ENCODE results near the gene ZNF579. TPM values are rescaled to one million over a fixed set of nuclear protein-coding genes. Genes with fewer than 3 reads are reported as not detected.

Gene ZNF579
- total and polyA plus RNA-seq, 2 of the 13 experiments (the other 11 are each of a cell fraction or from before 2014, with no cell fraction given): 2.1 to 2.9 TPM

DNA sequence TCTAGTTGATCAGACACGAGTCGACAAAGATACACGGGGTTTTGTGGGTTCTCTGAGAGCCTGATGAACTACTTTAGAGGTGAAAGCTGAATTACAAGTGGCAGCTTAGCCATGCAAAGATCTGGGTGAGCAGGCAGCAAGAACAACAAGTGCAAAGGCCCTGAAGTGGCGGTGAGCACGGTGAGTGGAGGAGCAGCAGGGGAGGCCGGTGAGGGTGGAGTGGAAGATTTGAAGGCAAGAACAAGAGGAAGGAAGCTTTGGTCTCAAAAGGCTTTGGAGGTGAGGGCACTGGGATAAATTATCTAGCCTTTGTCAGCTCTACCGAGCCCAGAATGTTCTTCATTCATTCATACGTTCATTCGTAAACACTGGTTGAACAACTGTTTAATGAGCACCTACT is 26.2 kb upstream of the ZNF579 start:
- H3K79me2 ChIP-seq (ENCODE audit: insufficient read depth, low read length): peaks cover 15% of the 10 kb centered on the region
- intact Hi-C loops (cut with micrococcal nuclease; ENCODE audit: unreplicated experiment): loop anchor here (1.0 to 10.0 kb wide), 2 partner anchors 52 to 90 kb away; no protein-coding TSS in a partner anchor
- no peak for ATAC-seq

DNA sequence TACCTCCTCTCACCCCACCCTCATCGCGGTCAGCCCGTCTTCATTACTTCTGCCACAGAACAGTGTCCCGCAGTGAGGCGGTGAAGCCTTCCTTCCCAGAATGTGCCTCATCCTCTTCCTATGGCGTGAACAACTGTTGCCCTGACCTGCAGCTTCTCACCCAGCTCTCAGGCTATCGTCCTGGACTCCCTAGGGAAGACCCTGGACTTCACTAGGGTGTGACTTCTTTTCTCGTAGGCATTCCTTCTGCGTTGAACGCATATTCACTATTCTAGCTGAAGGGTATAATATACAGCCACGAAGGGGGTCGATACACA is 25.8 kb upstream of the ZNF579 start:
- ATAC-seq (peak; percentile 6), FAIRE-seq (no peak), DNase-seq (ENCODE audit: low spot score) (no peak)
- whole genome bisulfite sequencing (ENCODE audit: low lambda C conversion rate): 27% methylated on average over 12 of the region's 12 CpGs
- POLR2A ChIA-PET: interaction anchor here (0.7 to 2.8 kb wide), 12 partner anchors 14 to 347 kb away, joined by 3 to 23 read pairs (median 5); partner anchors contain the start of genes PPP6R1, ZNF628 and ZNF784
- Histone ChIP-seq H3K27ac (ENCODE audit: extremely low read length, insufficient read depth, low read length) (peak overlapping the region; percentile 7), H4K20me1 (ENCODE audit: insufficient read depth, low read length) (no peaks in the 10 kb centered on the region), H3K79me2 (ENCODE audit: insufficient read depth, low read length) (peaks cover 15% of the 10 kb centered on the region), H3K4me1 (ENCODE audit: insufficient read depth, low read length) (peaks cover 42% of the 10 kb centered on the region), H3K9ac (ENCODE audit: insufficient read depth, low read depth, low read length) (peak overlapping the region; percentile 84), H3K27me3 (ENCODE audit: control insufficient read depth in 1 of 2, insufficient read depth in 2 of 2, low read length in 2 of 2) (no peaks in the 10 kb centered on the region; a peak in 1 of 5 replicates), H3K9me3 (ENCODE audit: low read length) (no peaks in the 10 kb centered on the region), H3K4me2 (ENCODE audit: low read depth, low read length) (peak overlapping the region; percentile 95), H2AFZ (ENCODE audit: low read length) (no peak overlapping the region), H3K36me3 (replicated peaks in 1 of 2; ENCODE audit: control insufficient read depth in 1 of 2, insufficient read depth in 2 of 2, low read length in 2 of 2) (peaks cover 0 to 2% of the 10 kb centered on the region in 2 experiments; a peak in 1 of 5 replicates), H3K4me3 (replicated peaks in 1 of 3; ENCODE audit: insufficient read depth in 1 of 3, low read depth in 2 of 3, low read length in 3 of 3) (peak overlapping the region; percentile 81 to 85 (median 84))
- in situ Hi-C loops (cut with HindIII; ENCODE audit: extremely low pct_ligation_motif_present, low pct_unique_long_range_greater_than_20kb) (loop anchor here (5.0 kb wide), 1 partner anchor 89 kb away; no protein-coding TSS in a partner anchor), intact Hi-C loops (cut with micrococcal nuclease; ENCODE audit: unreplicated experiment) (loop anchor here (1.0 to 10.0 kb wide), 2 partner anchors 52 to 89 kb away; no protein-coding TSS in a partner anchor)
- CTCF ChIA-PET (ENCODE audit: low intra/inter-chr PET ratio, low total read pairs): interaction anchor here (3.0 kb wide), 1 partner anchor 90 kb away, joined by 25 read pairs; no protein-coding TSS in a partner anchor
- BruUV-seq (replicated peaks): no TSS peak
- TF ChIP-seq ZNF331 (CRISPR knock-in tag; IDR thresholded peaks at IDR 0.05) (0 out of 2 replicates have a peak, but pooled peaks have one; percentile 4), AKAP8 (CRISPR knock-in tag; IDR thresholded peaks at IDR 0.05) (0 out of 2 replicates have a peak, but pooled peaks have one; percentile 41), ZNF777 (CRISPR knock-in tag; IDR thresholded peaks at IDR 0.05) (no peak), ZNF335 (CRISPR knock-in tag; IDR thresholded peaks at IDR 0.05) (no peak)
- TF ChIP-seq, protein P1, sequence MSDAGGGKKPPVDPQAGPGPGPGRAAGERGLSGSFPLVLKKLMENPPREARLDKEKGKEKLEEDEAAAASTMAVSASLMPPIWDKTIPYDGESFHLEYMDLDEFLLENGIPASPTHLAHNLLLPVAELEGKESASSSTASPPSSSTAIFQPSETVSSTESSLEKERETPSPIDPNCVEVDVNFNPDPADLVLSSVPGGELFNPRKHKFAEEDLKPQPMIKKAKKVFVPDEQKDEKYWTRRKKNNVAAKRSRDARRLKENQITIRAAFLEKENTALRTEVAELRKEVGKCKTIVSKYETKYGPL (CRISPR knock-in tag; IDR thresholded peaks at IDR 0.05): no peak
- TF ChIP-seq, protein P2, sequence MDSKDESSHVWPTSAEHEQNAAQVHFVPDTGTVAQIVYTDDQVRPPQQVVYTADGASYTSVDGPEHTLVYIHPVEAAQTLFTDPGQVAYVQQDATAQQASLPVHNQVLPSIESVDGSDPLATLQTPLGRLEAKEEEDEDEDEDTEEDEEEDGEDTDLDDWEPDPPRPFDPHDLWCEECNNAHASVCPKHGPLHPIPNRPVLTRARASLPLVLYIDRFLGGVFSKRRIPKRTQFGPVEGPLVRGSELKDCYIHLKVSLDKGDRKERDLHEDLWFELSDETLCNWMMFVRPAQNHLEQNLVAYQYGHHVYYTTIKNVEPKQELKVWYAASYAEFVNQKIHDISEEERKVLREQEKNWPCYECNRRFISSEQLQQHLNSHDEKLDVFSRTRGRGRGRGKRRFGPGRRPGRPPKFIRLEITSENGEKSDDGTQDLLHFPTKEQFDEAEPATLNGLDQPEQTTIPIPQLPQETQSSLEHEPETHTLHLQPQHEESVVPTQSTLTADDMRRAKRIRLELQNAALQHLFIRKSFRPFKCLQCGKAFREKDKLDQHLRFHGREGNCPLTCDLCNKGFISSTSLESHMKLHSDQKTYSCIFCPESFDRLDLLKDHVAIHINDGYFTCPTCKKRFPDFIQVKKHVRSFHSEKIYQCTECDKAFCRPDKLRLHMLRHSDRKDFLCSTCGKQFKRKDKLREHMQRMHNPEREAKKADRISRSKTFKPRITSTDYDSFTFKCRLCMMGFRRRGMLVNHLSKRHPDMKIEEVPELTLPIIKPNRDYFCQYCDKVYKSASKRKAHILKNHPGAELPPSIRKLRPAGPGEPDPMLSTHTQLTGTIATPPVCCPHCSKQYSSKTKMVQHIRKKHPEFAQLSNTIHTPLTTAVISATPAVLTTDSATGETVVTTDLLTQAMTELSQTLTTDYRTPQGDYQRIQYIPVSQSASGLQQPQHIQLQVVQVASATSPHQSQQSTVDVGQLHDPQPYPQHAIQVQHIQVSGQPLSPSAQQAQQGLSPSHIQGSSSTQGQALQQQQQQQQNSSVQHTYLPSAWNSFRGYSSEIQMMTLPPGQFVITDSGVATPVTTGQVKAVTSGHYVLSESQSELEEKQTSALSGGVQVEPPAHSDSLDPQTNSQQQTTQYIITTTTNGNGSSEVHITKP (CRISPR knock-in tag; IDR thresholded peaks at IDR 0.05; ENCODE audit: low read depth): no peak
- TF ChIP-seq, protein P3, sequence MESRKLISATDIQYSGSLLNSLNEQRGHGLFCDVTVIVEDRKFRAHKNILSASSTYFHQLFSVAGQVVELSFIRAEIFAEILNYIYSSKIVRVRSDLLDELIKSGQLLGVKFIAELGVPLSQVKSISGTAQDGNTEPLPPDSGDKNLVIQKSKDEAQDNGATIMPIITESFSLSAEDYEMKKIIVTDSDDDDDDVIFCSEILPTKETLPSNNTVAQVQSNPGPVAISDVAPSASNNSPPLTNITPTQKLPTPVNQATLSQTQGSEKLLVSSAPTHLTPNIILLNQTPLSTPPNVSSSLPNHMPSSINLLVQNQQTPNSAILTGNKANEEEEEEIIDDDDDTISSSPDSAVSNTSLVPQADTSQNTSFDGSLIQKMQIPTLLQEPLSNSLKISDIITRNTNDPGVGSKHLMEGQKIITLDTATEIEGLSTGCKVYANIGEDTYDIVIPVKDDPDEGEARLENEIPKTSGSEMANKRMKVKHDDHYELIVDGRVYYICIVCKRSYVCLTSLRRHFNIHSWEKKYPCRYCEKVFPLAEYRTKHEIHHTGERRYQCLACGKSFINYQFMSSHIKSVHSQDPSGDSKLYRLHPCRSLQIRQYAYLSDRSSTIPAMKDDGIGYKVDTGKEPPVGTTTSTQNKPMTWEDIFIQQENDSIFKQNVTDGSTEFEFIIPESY (CRISPR knock-in tag; IDR thresholded peaks at IDR 0.05): 0 out of 2 replicates have a peak, but pooled peaks have one; percentile 3

More for the DNA sequence above, 26.2 kb upstream of the ZNF579 start:
- TF ChIP-seq ZNF326 (CRISPR knock-in tag; IDR thresholded peaks at IDR 0.05; ENCODE audit: borderline replicate concordance): no peak
- TF ChIP-seq CHCHD3 (CRISPR knock-in tag; IDR thresholded peaks at IDR 0.05): no peak
- H3K4me1 ChIP-seq (ENCODE audit: insufficient read depth, low read length): peaks cover 38% of the 10 kb centered on the region
- in situ Hi-C loops (cut with HindIII; ENCODE audit: extremely low pct_ligation_motif_present, low pct_unique_long_range_greater_than_20kb): loop anchor here (5.0 kb wide), 1 partner anchor 90 kb away; no protein-coding TSS in a partner anchor
- no peak for DNase-seq (ENCODE audit: low spot score)
- H2AFZ ChIP-seq (ENCODE audit: low read length): no peak overlapping the region
- TSS peak; percentile 36 for BruUV-seq (replicated peaks)
- H3K9me3 ChIP-seq (ENCODE audit: low read length): no peaks in the 10 kb centered on the region
- FAIRE-seq: no peak
- peaks cover 0 to 2% of the 10 kb centered on the region in 2 experiments; a peak in 1 of 5 replicates for H3K36me3 ChIP-seq (replicated peaks in 1 of 2; ENCODE audit: control insufficient read depth in 1 of 2, insufficient read depth in 2 of 2, low read length in 2 of 2)
- H3K27ac ChIP-seq (ENCODE audit: extremely low read length, insufficient read depth, low read length): peak overlapping the region; percentile 7
- H4K20me1 ChIP-seq (ENCODE audit: insufficient read depth, low read length): no peaks in the 10 kb centered on the region
- CTCF ChIA-PET (ENCODE audit: low intra/inter-chr PET ratio, low total read pairs): interaction anchor here (3.0 kb wide), 1 partner anchor 90 kb away, joined by 25 read pairs; no protein-coding TSS in a partner anchor
- peak overlapping the region; percentile 84 for H3K9ac ChIP-seq (ENCODE audit: insufficient read depth, low read depth, low read length)
- POLR2A ChIA-PET: interaction anchor here (0.8 to 2.8 kb wide), 9 partner anchors 17 to 348 kb away, joined by 3 to 23 read pairs (median 5); partner anchors contain the start of genes PPP6R1, ZNF628 and ZNF784
- 81% methylated on average over 9 of the region's 9 CpGs for WGBS (ENCODE audit: low lambda C conversion rate)
- peak overlapping the region; percentile 95 for H3K4me2 ChIP-seq (ENCODE audit: low read depth, low read length)
- no peaks in the 10 kb centered on the region; a peak in 1 of 5 replicates for H3K27me3 ChIP-seq (ENCODE audit: control insufficient read depth in 1 of 2, insufficient read depth in 2 of 2, low read length in 2 of 2)
- peak overlapping the region in 2 of 3 experiments; percentile 81 to 85; a peak in 4 of 6 replicates for H3K4me3 ChIP-seq (replicated peaks in 1 of 3; ENCODE audit: insufficient read depth in 1 of 3, low read depth in 2 of 3, low read length in 3 of 3)
